GM12878 (cell line): Measurements from ENCODE around the gene SIRT3. TPM values are rescaled to one million over a fixed set of nuclear protein-coding genes. Genes with fewer than 3 reads are reported as not detected.

Experiments
- ASH2L ChIP-seq: fragments of 300-600, 200-600 bp; sonication (generic); IDR thresholded peaks from 2 replicates; pipeline ENCODE4 v1.6.1; 2017; ENCODE audit warnings: low read depth, mild to moderate bottlenecking, borderline replicate concordance
- BRCA1 ChIP-seq: IDR thresholded peaks from 2 replicates; pipeline ENCODE4 v1.6.1; 2011; ENCODE audit warnings: low read depth, low read length, improper control_type of control experiment
- CBX3 ChIP-seq: fragments of 200-600 bp; sonication (generic); IDR thresholded peaks from 2 replicates; pipeline ENCODE4 v1.6.1; 2016; ENCODE audit warnings: low read depth, borderline replicate concordance
- KDM1A ChIP-seq: fragments of 200-600 bp; sonication (generic); IDR thresholded peaks from 2 replicates; pipeline ENCODE4 v1.6.1; 2016; ENCODE audit warnings: borderline replicate concordance
- LARP7 ChIP-seq: fragments of 450-650 bp; IDR thresholded peaks from 2 replicates; pipeline ENCODE4 v1.6.1; 2017; ENCODE audit warnings: mild to moderate bottlenecking
- NBN ChIP-seq: fragments of 450-650 bp; IDR thresholded peaks from 2 replicates; pipeline ENCODE4 v1.6.1; 2016
- NFIC ChIP-seq: IDR thresholded peaks from 2 replicates; pipeline ENCODE4 v1.6.1; 2012; ENCODE audit warnings: low read depth, mild to moderate bottlenecking, inconsistent platforms, low read length, moderate library complexity
- NFYA ChIP-seq: IDR thresholded peaks from 2 replicates; pipeline ENCODE4 v1.6.1; 2011; ENCODE audit warnings: low read depth, mild to moderate bottlenecking, low read length, improper control_type of control experiment, borderline replicate concordance
- PKNOX1 ChIP-seq: fragments of 450-650 bp; IDR thresholded peaks from 2 replicates; pipeline ENCODE4 v1.6.1; 2016; ENCODE audit warnings: mild to moderate bottlenecking
- TBL1XR1 ChIP-seq: IDR thresholded peaks from 2 replicates; pipeline ENCODE4 v1.6.1; 2012; ENCODE audit warnings: low read depth, low read length, improper control_type of control experiment
- TCF7 ChIP-seq: IDR thresholded peaks from 2 replicates; pipeline ENCODE4 v1.6.1; 2014; ENCODE audit warnings: antibody characterized with exemption, borderline replicate concordance
- polyA plus RNA-seq, 11 experiments: library from polyadenylated mRNA; depleted of rRNA in 4 of 11; unstranded in 6 of 11; stranded (reverse) in 5 of 11; fragments of >200 nt; fragmentation: Nextera tagmentation in 4 of 11; fragmentation: Illumina TruSeq in 1 of 11; extraction: Ambion mirVana in 4 of 11; extraction: Trizol in 1 of 11; gene quantifications; 1 replicate in 1 of 11; 2 replicates in 10 of 11; pipeline versions ENCODE4 v1.2.1 to v1.2.3, GENCODE V29; 2011 to 2016; ENCODE audit warnings: inconsistent platforms in 2 of 11, missing spikeins in 2 of 11, low read depth in 1 of 11
- total RNA-seq, 4 experiments: library from RNA; depleted of rRNA in 3 of 4; stranded (reverse); fragments of >200 nt in 3 of 4; fragmentation: Illumina TruSeq in 1 of 4; extraction: Trizol in 1 of 4; gene quantifications; 2 replicates each; pipeline versions ENCODE4 v1.2.1 to v1.2.3, GENCODE V29; 2013 to 2021
- TF ChIP-seq, protein P1 (sequence below): fragments of 450-650 bp; IDR thresholded peaks from 2 replicates; pipeline ENCODE4 v1.6.1; 2018; ENCODE audit warnings: mild to moderate bottlenecking, low read depth, moderate library complexity; ENCODE audit not compliant: partially characterized antibody
- TF ChIP-seq, protein P2 (sequence below): fragments of 450-650 bp; IDR thresholded peaks from 2 replicates; pipeline ENCODE4 v1.6.1; 2017; ENCODE audit warnings: mild to moderate bottlenecking, low read depth, inconsistent platforms; ENCODE audit not compliant: poor library complexity, severe bottlenecking
- TF ChIP-seq, protein P3 (sequence below): IDR thresholded peaks from 2 replicates; pipeline ENCODE4 v1.6.1; 2011; ENCODE audit warnings: low read depth, mild to moderate bottlenecking, low read length, moderate library complexity, borderline replicate concordance; ENCODE audit errors: extremely low read depth
- TF ChIP-seq, protein P4 (sequence below): fragments of 450-650 bp; IDR thresholded peaks from 2 replicates; pipeline ENCODE4 v1.6.1; 2016; ENCODE audit warnings: mild to moderate bottlenecking, moderate library complexity, borderline replicate concordance
- TF ChIP-seq, protein P5 (sequence below): fragments of 450-650 bp; IDR thresholded peaks from 2 replicates; pipeline ENCODE4 v1.6.1; 2017; ENCODE audit warnings: mild to moderate bottlenecking, moderate library complexity

The SIRT3 gene
- total and polyA plus RNA-seq, 10 of the 15 experiments (the other 5 are each of a cell fraction or from before 2014, with no cell fraction given), result 0.90 to 23.2 (median 12.6) TPM

DNA sequence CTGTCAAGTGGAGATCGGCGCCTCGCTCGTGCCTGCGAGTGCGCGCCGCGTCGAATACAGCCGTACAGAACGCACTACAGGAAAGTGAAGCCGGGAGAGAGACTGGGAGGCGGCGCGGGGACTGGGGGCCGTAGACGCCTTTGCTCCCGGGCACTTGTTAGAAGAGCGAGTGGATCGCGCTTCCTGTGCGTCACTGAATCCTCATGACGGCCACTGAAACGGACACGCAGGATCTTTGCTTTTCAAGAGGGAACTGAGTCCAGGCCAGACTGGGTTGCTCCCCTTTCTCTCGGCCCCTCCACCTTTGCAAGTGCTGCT is 28.3 kb downstream of the SIRT3 start (continued):
- TF ChIP-seq, protein P1, sequence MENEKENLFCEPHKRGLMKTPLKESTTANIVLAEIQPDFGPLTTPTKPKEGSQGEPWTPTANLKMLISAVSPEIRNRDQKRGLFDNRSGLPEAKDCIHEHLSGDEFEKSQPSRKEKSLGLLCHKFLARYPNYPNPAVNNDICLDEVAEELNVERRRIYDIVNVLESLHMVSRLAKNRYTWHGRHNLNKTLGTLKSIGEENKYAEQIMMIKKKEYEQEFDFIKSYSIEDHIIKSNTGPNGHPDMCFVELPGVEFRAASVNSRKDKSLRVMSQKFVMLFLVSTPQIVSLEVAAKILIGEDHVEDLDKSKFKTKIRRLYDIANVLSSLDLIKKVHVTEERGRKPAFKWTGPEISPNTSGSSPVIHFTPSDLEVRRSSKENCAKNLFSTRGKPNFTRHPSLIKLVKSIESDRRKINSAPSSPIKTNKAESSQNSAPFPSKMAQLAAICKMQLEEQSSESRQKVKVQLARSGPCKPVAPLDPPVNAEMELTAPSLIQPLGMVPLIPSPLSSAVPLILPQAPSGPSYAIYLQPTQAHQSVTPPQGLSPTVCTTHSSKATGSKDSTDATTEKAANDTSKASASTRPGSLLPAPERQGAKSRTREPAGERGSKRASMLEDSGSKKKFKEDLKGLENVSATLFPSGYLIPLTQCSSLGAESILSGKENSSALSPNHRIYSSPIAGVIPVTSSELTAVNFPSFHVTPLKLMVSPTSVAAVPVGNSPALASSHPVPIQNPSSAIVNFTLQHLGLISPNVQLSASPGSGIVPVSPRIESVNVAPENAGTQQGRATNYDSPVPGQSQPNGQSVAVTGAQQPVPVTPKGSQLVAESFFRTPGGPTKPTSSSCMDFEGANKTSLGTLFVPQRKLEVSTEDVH, result no peak
- TF ChIP-seq, protein P2, sequence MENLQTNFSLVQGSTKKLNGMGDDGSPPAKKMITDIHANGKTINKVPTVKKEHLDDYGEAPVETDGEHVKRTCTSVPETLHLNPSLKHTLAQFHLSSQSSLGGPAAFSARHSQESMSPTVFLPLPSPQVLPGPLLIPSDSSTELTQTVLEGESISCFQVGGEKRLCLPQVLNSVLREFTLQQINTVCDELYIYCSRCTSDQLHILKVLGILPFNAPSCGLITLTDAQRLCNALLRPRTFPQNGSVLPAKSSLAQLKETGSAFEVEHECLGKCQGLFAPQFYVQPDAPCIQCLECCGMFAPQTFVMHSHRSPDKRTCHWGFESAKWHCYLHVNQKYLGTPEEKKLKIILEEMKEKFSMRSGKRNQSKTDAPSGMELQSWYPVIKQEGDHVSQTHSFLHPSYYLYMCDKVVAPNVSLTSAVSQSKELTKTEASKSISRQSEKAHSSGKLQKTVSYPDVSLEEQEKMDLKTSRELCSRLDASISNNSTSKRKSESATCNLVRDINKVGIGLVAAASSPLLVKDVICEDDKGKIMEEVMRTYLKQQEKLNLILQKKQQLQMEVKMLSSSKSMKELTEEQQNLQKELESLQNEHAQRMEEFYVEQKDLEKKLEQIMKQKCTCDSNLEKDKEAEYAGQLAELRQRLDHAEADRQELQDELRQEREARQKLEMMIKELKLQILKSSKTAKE, result no peak
- TF ChIP-seq NFYA (no peak), KDM1A (no peak), NBN (0 out of 2 replicates have a peak, but pooled peaks have one; percentile 57), ASH2L (0 out of 2 replicates have a peak, but pooled peaks have one; percentile 27), LARP7 (no peak; the same call in 1 of the 2 replicates), TCF7 (no peak), PKNOX1 (no peak), NFIC (no peak), TBL1XR1 (no peak), CBX3 (no peak), BRCA1 (no peak)
- TF ChIP-seq, protein P3, sequence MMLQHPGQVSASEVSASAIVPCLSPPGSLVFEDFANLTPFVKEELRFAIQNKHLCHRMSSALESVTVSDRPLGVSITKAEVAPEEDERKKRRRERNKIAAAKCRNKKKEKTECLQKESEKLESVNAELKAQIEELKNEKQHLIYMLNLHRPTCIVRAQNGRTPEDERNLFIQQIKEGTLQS, result no peak
- TF ChIP-seq, protein P4, sequence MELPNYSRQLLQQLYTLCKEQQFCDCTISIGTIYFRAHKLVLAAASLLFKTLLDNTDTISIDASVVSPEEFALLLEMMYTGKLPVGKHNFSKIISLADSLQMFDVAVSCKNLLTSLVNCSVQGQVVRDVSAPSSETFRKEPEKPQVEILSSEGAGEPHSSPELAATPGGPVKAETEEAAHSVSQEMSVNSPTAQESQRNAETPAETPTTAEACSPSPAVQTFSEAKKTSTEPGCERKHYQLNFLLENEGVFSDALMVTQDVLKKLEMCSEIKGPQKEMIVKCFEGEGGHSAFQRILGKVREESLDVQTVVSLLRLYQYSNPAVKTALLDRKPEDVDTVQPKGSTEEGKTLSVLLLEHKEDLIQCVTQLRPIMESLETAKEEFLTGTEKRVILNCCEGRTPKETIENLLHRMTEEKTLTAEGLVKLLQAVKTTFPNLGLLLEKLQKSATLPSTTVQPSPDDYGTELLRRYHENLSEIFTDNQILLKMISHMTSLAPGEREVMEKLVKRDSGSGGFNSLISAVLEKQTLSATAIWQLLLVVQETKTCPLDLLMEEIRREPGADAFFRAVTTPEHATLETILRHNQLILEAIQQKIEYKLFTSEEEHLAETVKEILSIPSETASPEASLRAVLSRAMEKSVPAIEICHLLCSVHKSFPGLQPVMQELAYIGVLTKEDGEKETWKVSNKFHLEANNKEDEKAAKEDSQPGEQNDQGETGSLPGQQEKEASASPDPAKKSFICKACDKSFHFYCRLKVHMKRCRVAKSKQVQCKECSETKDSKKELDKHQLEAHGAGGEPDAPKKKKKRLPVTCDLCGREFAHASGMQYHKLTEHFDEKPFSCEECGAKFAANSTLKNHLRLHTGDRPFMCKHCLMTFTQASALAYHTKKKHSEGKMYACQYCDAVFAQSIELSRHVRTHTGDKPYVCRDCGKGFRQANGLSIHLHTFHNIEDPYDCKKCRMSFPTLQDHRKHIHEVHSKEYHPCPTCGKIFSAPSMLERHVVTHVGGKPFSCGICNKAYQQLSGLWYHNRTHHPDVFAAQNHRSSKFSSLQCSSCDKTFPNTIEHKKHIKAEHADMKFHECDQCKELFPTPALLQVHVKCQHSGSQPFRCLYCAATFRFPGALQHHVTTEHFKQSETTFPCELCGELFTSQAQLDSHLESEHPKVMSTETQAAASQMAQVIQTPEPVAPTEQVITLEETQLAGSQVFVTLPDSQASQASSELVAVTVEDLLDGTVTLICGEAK, result no peak
- TF ChIP-seq, protein P5, sequence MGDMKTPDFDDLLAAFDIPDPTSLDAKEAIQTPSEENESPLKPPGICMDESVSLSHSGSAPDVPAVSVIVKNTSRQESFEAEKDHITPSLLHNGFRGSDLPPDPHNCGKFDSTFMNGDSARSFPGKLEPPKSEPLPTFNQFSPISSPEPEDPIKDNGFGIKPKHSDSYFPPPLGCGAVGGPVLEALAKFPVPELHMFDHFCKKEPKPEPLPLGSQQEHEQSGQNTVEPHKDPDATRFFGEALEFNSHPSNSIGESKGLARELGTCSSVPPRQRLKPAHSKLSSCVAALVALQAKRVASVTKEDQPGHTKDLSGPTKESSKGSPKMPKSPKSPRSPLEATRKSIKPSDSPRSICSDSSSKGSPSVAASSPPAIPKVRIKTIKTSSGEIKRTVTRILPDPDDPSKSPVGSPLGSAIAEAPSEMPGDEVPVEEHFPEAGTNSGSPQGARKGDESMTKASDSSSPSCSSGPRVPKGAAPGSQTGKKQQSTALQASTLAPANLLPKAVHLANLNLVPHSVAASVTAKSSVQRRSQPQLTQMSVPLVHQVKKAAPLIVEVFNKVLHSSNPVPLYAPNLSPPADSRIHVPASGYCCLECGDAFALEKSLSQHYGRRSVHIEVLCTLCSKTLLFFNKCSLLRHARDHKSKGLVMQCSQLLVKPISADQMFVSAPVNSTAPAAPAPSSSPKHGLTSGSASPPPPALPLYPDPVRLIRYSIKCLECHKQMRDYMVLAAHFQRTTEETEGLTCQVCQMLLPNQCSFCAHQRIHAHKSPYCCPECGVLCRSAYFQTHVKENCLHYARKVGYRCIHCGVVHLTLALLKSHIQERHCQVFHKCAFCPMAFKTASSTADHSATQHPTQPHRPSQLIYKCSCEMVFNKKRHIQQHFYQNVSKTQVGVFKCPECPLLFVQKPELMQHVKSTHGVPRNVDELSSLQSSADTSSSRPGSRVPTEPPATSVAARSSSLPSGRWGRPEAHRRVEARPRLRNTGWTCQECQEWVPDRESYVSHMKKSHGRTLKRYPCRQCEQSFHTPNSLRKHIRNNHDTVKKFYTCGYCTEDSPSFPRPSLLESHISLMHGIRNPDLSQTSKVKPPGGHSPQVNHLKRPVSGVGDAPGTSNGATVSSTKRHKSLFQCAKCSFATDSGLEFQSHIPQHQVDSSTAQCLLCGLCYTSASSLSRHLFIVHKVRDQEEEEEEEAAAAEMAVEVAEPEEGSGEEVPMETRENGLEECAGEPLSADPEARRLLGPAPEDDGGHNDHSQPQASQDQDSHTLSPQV, result no peak
